Nephron progenitor cell (in vitro differentiated cells): ENCODE results near the gene SREBF1.

Experiments used
- DNase-seq: peaks from one replicate; pipeline ENCODE4 v3.0.0; 2021
- H3K27ac Mint-ChIP-seq: 2 replicates; pipeline ENCODE4 v1.8.0; 2021; ENCODE audit warnings: mild to moderate bottlenecking, moderate library complexity, mixed read lengths
- H3K27me3 Mint-ChIP-seq: 2 replicates; pipeline ENCODE4 v1.8.0; 2021; ENCODE audit warnings: mild to moderate bottlenecking, low read depth, mixed read lengths; ENCODE audit not compliant: poor library complexity
- H3K36me3 Mint-ChIP-seq: 2 replicates; pipeline ENCODE4 v1.8.0; 2021; ENCODE audit warnings: low read depth, mixed read lengths
- H3K4me1 Mint-ChIP-seq: 2 replicates; pipeline ENCODE4 v1.8.0; 2021; ENCODE audit warnings: mixed read lengths
- H3K4me3 Mint-ChIP-seq: 2 replicates; pipeline ENCODE4 v1.8.0; 2021; ENCODE audit warnings: mild to moderate bottlenecking, moderate library complexity, mixed read lengths
- H3K9me3 Mint-ChIP-seq: 2 replicates; pipeline ENCODE4 v1.8.0; 2021; ENCODE audit warnings: mild to moderate bottlenecking, moderate library complexity, mixed read lengths
- TF ChIP-seq, protein P1 (sequence below): fragments of 200-600 bp; sonication (generic); IDR thresholded peaks from 2 replicates; pipeline ENCODE4 v1.5.0; 2021; ENCODE audit warnings: antibody characterized with exemption

SREBF1 gene

DNA sequence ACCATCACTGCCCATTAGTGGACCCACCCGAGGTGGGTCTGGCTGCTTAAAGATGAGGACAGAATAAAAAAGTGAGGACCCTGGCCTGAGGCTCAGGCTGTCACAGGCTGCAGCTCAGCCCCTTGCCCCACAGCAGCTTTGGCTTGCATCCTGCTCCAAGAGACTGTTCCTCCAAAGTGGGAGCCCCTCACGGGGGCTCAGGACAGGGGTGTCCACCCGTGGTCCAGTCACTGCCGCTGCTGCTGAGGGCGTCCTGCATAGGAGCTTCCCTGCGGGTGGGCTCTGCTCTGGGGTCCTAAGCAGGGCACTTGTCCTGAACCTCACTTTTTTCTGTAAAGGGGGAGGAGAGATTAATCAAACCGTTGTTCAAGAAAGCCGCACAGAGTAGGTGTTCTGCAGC is 47.8 kb downstream of the SREBF1 start:
- peaks cover 9% of the 10 kb centered on the region for H3K27me3 Mint-ChIP-seq
- H3K4me3 Mint-ChIP-seq, result no peak overlapping the region
- H3K27ac Mint-ChIP-seq, result no peak overlapping the region
- H3K36me3 Mint-ChIP-seq, result peaks cover 7% of the 10 kb centered on the region
- TF ChIP-seq, protein P1, sequence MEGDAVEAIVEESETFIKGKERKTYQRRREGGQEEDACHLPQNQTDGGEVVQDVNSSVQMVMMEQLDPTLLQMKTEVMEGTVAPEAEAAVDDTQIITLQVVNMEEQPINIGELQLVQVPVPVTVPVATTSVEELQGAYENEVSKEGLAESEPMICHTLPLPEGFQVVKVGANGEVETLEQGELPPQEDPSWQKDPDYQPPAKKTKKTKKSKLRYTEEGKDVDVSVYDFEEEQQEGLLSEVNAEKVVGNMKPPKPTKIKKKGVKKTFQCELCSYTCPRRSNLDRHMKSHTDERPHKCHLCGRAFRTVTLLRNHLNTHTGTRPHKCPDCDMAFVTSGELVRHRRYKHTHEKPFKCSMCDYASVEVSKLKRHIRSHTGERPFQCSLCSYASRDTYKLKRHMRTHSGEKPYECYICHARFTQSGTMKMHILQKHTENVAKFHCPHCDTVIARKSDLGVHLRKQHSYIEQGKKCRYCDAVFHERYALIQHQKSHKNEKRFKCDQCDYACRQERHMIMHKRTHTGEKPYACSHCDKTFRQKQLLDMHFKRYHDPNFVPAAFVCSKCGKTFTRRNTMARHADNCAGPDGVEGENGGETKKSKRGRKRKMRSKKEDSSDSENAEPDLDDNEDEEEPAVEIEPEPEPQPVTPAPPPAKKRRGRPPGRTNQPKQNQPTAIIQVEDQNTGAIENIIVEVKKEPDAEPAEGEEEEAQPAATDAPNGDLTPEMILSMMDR, result no peak
- H3K4me1 Mint-ChIP-seq, result peaks cover 99% of the 10 kb centered on the region
- no peaks in the 10 kb centered on the region for H3K9me3 Mint-ChIP-seq
- DNase-seq, result no peak

DNA sequence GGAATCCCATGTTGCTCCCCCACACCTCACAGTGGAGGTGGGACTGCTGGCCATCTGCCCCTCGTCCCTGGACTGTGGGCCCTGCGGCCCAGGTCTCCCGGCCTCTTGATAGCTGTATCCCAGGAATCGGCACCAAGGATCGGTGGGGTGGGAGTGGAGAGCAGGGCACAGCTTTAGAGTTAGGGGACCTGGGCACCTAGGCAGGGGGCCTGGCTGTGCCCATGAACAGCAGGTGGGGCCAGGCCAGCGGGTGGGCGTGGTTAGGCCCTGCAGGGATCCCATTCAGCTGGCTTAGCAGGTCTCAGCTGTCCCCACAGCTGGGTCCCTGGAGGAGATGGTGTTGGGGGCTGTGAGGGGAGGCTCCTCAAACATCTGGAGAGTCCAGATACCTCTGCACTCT is 49.2 kb downstream of the SREBF1 start:
- Mint-ChIP-seq H3K4me3 (no peak overlapping the region), H3K9me3 (no peaks in the 10 kb centered on the region), H3K27ac (no peak overlapping the region), H3K36me3 (no peaks in the 10 kb centered on the region), H3K27me3 (peaks cover 9% of the 10 kb centered on the region), H3K4me1 (peaks cover 90% of the 10 kb centered on the region)
- DNase-seq, result no peak
- TF ChIP-seq, protein P1, result no peak

DNA sequence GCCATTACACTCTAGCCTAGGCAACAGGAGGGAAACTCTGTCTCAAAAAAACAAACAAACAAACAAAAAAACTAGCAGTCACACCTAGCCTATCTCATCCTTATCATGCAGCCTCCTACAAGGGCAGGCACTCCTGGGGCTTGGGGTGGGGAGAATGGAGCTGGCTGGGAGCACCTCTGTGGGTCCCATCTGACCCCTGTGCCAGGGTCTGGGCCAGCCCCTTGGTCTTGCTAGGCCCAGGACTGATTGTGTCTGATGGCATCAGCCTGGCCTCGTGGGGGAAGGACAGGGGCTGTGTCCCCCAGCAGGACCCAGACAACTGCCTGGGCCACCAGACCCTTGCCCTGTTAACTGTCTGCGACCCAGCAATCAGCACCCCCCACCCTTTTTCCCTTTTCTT is 49.8 kb downstream of the SREBF1 start:
- Mint-ChIP-seq H3K36me3 (no peaks in the 10 kb centered on the region), H3K9me3 (no peaks in the 10 kb centered on the region), H3K4me1 (peaks cover 84% of the 10 kb centered on the region), H3K27me3 (peaks cover 9% of the 10 kb centered on the region), H3K27ac (no peak overlapping the region), H3K4me3 (no peak overlapping the region)
- no peak for DNase-seq
- TF ChIP-seq, protein P1, result no peak

DNA sequence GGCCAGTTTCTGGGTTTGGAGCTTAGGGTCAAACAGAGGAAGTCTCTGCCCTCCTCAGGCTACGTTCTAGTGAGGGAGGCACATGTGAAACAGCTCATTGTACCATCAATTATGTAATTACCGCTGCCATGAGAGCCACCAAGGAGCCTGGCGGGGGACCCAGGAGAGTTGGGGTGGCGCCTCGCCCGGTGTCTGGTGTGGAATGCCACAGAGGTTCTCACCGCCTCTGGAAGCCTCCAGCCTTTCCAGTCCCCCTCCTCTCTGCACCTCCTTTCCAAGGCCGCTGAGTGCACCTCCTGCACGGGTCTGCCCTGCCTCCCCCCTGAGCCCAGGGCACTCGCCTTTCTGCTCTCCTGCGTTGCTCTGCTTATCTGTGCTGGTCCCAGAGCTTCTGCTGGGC is 51.4 kb downstream of the SREBF1 start:
- TF ChIP-seq, protein P1, result no peak
- no peaks in the 10 kb centered on the region for H3K36me3 Mint-ChIP-seq
- peak overlapping the region; percentile 81 for H3K27ac Mint-ChIP-seq
- H3K4me1 Mint-ChIP-seq, result peaks cover 81% of the 10 kb centered on the region
- peak overlapping the region; percentile 85 for H3K4me3 Mint-ChIP-seq
- no peak for DNase-seq
- peaks cover 5% of the 10 kb centered on the region for H3K27me3 Mint-ChIP-seq
- no peaks in the 10 kb centered on the region for H3K9me3 Mint-ChIP-seq

DNA sequence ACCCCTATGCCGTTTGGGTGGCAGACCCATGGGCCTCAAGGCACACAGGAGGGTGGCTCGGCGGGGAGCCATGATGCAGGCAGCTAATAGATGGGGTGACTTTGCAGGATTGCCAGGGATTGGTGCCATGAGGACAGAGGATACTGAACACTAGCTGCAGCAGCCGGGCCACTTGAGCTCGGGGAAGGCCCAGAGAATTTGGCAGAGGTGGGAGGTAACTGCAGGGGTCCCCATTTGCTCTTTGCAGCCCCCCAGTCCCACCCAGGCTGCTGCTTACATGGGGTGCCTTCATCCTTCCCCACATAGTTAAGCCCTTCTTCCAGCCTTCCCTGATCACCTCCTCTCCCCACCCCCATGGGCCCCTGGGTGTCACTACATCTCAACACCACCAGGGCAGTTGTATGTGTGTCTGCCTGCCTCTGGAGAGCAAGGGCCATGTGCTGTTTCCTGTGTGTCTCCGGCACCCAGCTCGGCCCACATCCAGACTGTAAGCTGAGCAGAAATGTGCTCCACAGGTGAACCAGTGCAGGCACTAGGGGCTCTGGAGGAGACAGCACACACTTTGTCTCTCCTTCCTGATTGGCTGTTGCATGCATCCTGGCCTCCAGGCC is 52.0 kb downstream of the SREBF1 start:
- DNase-seq, result no peak
- peak overlapping the region; percentile 94 for H3K27ac Mint-ChIP-seq
- peaks cover 5% of the 10 kb centered on the region for H3K27me3 Mint-ChIP-seq
- no peaks in the 10 kb centered on the region for H3K9me3 Mint-ChIP-seq
- peaks cover 79% of the 10 kb centered on the region for H3K4me1 Mint-ChIP-seq
- peak overlapping the region; percentile 85 for H3K4me3 Mint-ChIP-seq
- TF ChIP-seq, protein P1, result no peak
- H3K36me3 Mint-ChIP-seq, result no peaks in the 10 kb centered on the region
